DMS 273 (cell line): ENCODE data around the gene FRK.

Source experiments
- DNase-seq: peaks from one replicate; lab custom pipeline; 2025; ENCODE audit not compliant: unreplicated experiment; lab: John Stamatoyannopoulos, UW

FRK gene

GRCh38 chr6:115894426-115894992 is 166.2 kb downstream of the FRK start:
- DNase-seq: no peak

- DNase-seq: no peak
Measured at GRCh38 chr6:115891750-115892149, 168.9 kb downstream of the FRK start.

- no peak for DNase-seq
Measured at GRCh38 chr6:115891111-115891669, 169.5 kb downstream of the FRK start.

GRCh38 chr6:115890238-115890637 is 170.5 kb downstream of the FRK start:
- DNase-seq: no peak

- peak; percentile 15 for DNase-seq
Measured at GRCh38 chr6:115888687-115889470, 171.8 kb downstream of the FRK start.

- DNase-seq: no peak
Measured at GRCh38 chr6:115887891-115888290, 172.8 kb downstream of the FRK start.

GRCh38 chr6:115885636-115886366 is 174.9 kb downstream of the FRK start:
- no peak for DNase-seq

- DNase-seq: no peak
Measured at GRCh38 chr6:115882771-115883170, 177.9 kb downstream of the FRK start.

- DNase-seq: no peak
Measured at GRCh38 chr6:115882174-115882573, 178.5 kb downstream of the FRK start.
